Naive thymus-derived CD4-positive, alpha-beta T cell (primary cell): ENCODE results near the gene MAFG. TPM values are rescaled to one million over a fixed set of nuclear protein-coding genes. Genes with fewer than 3 reads are reported as not detected.
A peak's percentile ranks its signal among the peaks of the same experiment; 100 is the strongest.

Experiments
- ATAC-seq: fragments of 150-1000 bp; cut with Tn5 transposase; 2 replicates; pipeline ENCODE4 v1.10.0; 2021; ENCODE audit warnings: mild to moderate bottlenecking, moderate library complexity
- CTCF ChIA-PET: fragments of 350-600 bp; sonication (Branson Sonifier 250); formaldehyde crosslinking; loops from one replicate; lab custom pipeline; 2021; ENCODE audit warnings: antibody characterized with exemption; lab: Charles Lee
- POLR2A ChIA-PET: fragments of 350-600 bp; sonication (Branson Sonifier 250); formaldehyde crosslinking; loops from one replicate; lab custom pipeline; 2021; ENCODE audit warnings: antibody characterized with exemption, inconsistent platforms; lab: Charles Lee
- DNase-seq, 9 donors: peaks; one replicate each; pipeline versions ENCODE4 v3.0.0 to v3.0.0-alpha.2; 2020 to 2022; ENCODE audit warnings: mixed read lengths in 1 of 9
- H3K27ac ChIP-seq: one replicate; pipeline ENCODE4 v1.7.0; 2013; ENCODE audit warnings: mild to moderate bottlenecking, low read depth, low read length, moderate library complexity
- H3K27me3 ChIP-seq, 2 donors: one replicate each; pipeline ENCODE4 v1.7.0; 2013; ENCODE audit warnings: low read length in 2 of 2, mild to moderate bottlenecking in 2 of 2, moderate library complexity in 2 of 2; ENCODE audit not compliant: control insufficient read depth in 2 of 2, insufficient read depth in 2 of 2
- H3K36me3 ChIP-seq, 3 experiments: 1 replicate in 2 of 3; 2 replicates in 1 of 3; pipeline ENCODE4 v1.7.0; 2013; ENCODE audit warnings: low read length in 3 of 3, mild to moderate bottlenecking in 3 of 3, moderate library complexity in 1 of 3; ENCODE audit not compliant: insufficient read depth in 3 of 3, control insufficient read depth in 2 of 3
- H3K4me1 ChIP-seq, 2 donors: one replicate each; pipeline ENCODE4 v1.7.0; 2013; ENCODE audit warnings: low read length in 2 of 2, mild to moderate bottlenecking in 2 of 2, moderate library complexity in 1 of 2; ENCODE audit not compliant: control insufficient read depth in 2 of 2, insufficient read depth in 2 of 2
- H3K4me3 ChIP-seq: 2 replicates; pipeline ENCODE4 v1.7.0; 2013; ENCODE audit warnings: mild to moderate bottlenecking, low read length
- H3K9me3 ChIP-seq, 3 experiments: 1 replicate in 2 of 3; 2 replicates in 1 of 3; pipeline ENCODE4 v1.7.0; 2013; ENCODE audit warnings: low read length in 3 of 3; ENCODE audit not compliant: control insufficient read depth in 2 of 3
- H3K27ac Mint-ChIP-seq, 9 donors: one replicate each; pipeline ENCODE4 v1.8.0; 2020 to 2022; ENCODE audit warnings: mixed read lengths in 9 of 9, mild to moderate bottlenecking in 8 of 9, moderate library complexity in 5 of 9, inconsistent platforms in 2 of 9
- H3K27me3 Mint-ChIP-seq, 5 donors: one replicate each; pipeline ENCODE4 v1.8.0; 2021 to 2022; ENCODE audit warnings: mixed read lengths in 5 of 5, mild to moderate bottlenecking in 1 of 5
- H3K36me3 Mint-ChIP-seq, 5 donors: one replicate each; pipeline ENCODE4 v1.8.0; 2020 to 2022; ENCODE audit warnings: mixed read lengths in 5 of 5, mild to moderate bottlenecking in 3 of 5, inconsistent platforms in 1 of 5
- H3K4me1 Mint-ChIP-seq, 7 donors: one replicate each; pipeline ENCODE4 v1.8.0; 2020 to 2022; ENCODE audit warnings: mixed read lengths in 7 of 7, mild to moderate bottlenecking in 3 of 7, inconsistent platforms in 1 of 7
- H3K4me3 Mint-ChIP-seq, 10 donors: one replicate each; pipeline ENCODE4 v1.8.0; 2020 to 2022; ENCODE audit warnings: mild to moderate bottlenecking in 10 of 10, mixed read lengths in 10 of 10, moderate library complexity in 6 of 10, inconsistent platforms in 2 of 10
- H3K9me3 Mint-ChIP-seq, 11 donors: one replicate each; pipeline ENCODE4 v1.8.0; 2020 to 2022; ENCODE audit warnings: mixed read lengths in 11 of 11, mild to moderate bottlenecking in 4 of 11, inconsistent platforms in 1 of 11, moderate library complexity in 1 of 11
- intact Hi-C, 2 donors: fragments of 100-400 bp; cut with micrococcal nuclease; formaldehyde crosslinking; loops; one replicate each; pipeline ENCODE4 v1.15.1; 2023
- polyA plus RNA-seq, 2 donors: library from polyadenylated mRNA; unstranded; fragments of 300-500 nt; fragmentation: Illumina TruSeq; gene quantifications; one replicate each; pipeline ENCODE4 v1.2.3, GENCODE V29; 2021
- total RNA-seq, 6 experiments: library from RNA in 5 of 6; stranded (reverse) in 5 of 6; gene quantifications; 1 replicate in 5 of 6; 2 replicates in 1 of 6; pipeline ENCODE4 v1.2.3 and lab custom pipeline; 2021 to 2026

The MAFG gene
- total and polyA plus RNA-seq, 7 experiments from 2014 or later = 2.4 to 28.1 (median 16.0) TPM

DNA sequence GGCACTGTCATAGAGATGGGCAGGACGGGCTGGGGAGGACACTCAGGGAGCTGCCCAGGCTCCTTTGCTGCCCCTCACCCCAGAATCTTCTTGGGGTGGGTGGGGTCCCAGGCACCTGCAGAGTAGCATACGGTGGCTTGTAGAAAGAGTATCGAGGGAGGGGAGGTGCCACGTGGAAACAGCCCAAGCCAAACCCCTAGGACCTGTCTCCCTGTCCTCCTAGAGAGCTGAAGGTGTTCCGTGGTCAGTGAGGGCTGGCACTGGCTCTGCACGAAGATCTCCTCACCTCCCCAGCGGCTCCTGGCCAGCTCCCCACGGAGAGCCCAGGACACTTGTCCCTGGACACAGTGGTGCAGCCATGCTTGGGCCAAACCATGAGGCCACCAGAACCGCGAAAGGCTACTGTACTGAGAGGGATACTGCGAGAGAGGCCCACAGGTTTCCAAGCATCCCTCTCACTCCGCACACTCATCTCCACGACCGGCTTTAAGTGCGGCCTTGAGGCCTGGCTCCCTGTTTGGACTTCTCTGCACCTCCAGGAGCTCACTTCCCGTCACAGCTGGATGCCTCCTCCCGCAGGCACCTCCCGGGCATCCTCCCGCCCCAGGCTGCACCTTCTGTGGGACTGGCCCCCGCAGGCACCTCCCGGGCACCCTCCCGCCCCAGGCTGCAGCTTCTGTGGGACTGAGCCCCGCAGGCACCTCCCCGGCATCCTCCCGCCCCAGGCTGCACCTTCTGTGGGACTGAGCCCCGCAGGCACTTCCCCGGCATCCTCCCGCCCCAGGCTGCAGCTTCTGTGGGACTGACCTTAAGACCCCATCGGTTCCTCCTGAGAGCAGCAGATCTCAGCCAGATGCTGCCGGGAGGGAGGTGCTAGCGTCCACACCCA, 2.0 kb upstream of the MAFG start:
- Histone ChIP-seq H3K4me3 (no peak overlapping the region), H3K4me1 (peaks cover 10 to 29% of the 10 kb centered on the region in 2 donors), H3K27me3 (peaks cover 0 to 13% of the 10 kb centered on the region in 2 donors), H3K36me3 (no peaks in the 10 kb centered on the region), H3K9me3 (no peaks in the 10 kb centered on the region), H3K27ac (no peak overlapping the region)
- Mint-ChIP-seq H3K27ac (no peak overlapping the region), H3K36me3 (no peaks in the 10 kb centered on the region), H3K4me3 (peak overlapping the region in 7 of 10 donors; percentile 36 to 76 (median 54)), H3K27me3 (peaks cover 0 to 18% (median 0%) of the 10 kb centered on the region in 5 donors), H3K9me3 (no peaks in the 10 kb centered on the region), H3K4me1 (peaks cover 9 to 22% (median 17%) of the 10 kb centered on the region in 7 donors)
- POLR2A ChIA-PET = interaction anchor here (0.8 to 1.5 kb wide), 4 partner anchors 19 to 528 kb away, joined by 3 to 4 read pairs (median 4); no protein-coding TSS in a partner anchor
- intact Hi-C loops = loop anchor here (5.0 kb wide), 4 partner anchors 37 to 1667 kb away; partner anchors contain the start of genes ARHGDIA (in 2 of the 2), ALYREF (in 1 of the 2), ANAPC11 (in 1 of the 2) and RNF213 (in 1 of the 2)
- no peak for ATAC-seq
- CTCF ChIA-PET = interaction anchor here (1.0 kb wide), 1 partner anchor 8 kb away, joined by 4 read pairs; no protein-coding TSS in a partner anchor
- DNase-seq = no peak

GRCh38 chr17:81928544-81929252, 1.2 kb upstream of the MAFG start:
- ATAC-seq (no peak), DNase-seq (no peak)
- Histone ChIP-seq H3K27ac (no peak overlapping the region), H3K9me3 (no peaks in the 10 kb centered on the region), H3K27me3 (peaks cover 0 to 13% of the 10 kb centered on the region in 2 donors), H3K4me3 (peak overlapping the region; percentile 52), H3K36me3 (no peaks in the 10 kb centered on the region), H3K4me1 (peaks cover 10 to 31% of the 10 kb centered on the region in 2 donors)
- Mint-ChIP-seq H3K27me3 (peaks cover 0 to 18% (median 0%) of the 10 kb centered on the region in 5 donors), H3K4me3 (peak overlapping the region in 9 of 10 donors; percentile 36 to 76 (median 61)), H3K9me3 (no peaks in the 10 kb centered on the region), H3K36me3 (no peaks in the 10 kb centered on the region), H3K27ac (peak overlapping the region in 2 of 9 donors; percentile 15 to 23), H3K4me1 (peaks cover 9 to 29% (median 20%) of the 10 kb centered on the region in 7 donors)
- ChIA-PET POLR2A (interaction anchor here (0.8 to 3.3 kb wide), 6 partner anchors 15 to 70 kb away, joined by 3 to 23 read pairs (median 4); no protein-coding TSS in a partner anchor), CTCF (interaction anchor here (0.6 to 1.0 kb wide), 2 partner anchors 9 to 41 kb away, joined by 3 to 4 read pairs; no protein-coding TSS in a partner anchor)
- intact Hi-C loops = loop anchor here (5.0 kb wide), 4 partner anchors 36 to 1666 kb away; partner anchors contain the start of genes ARHGDIA (in 2 of the 2), ALYREF (in 1 of the 2), ANAPC11 (in 1 of the 2) and RNF213 (in 1 of the 2)

- Mint-ChIP-seq H3K27ac (peak overlapping the region in 1 of 9 donors; percentile 86), H3K27me3 (peaks cover 0 to 18% (median 0%) of the 10 kb centered on the region in 5 donors), H3K9me3 (no peaks in the 10 kb centered on the region), H3K4me1 (peaks cover 9 to 31% (median 21%) of the 10 kb centered on the region in 7 donors), H3K4me3 (peak overlapping the region in 9 of 10 donors; percentile 58 to 86 (median 76)), H3K36me3 (no peaks in the 10 kb centered on the region)
- ChIA-PET CTCF (no interaction called here), POLR2A (interaction anchor here (0.5 to 3.3 kb wide), 9 partner anchors 10 to 97 kb away, joined by 3 to 23 read pairs (median 5); partner anchors contain the start of genes CENPX and LRRC45)
- peak overlapping the region; percentile 58 for H3K4me3 ChIP-seq
- H3K27ac ChIP-seq = peak overlapping the region; percentile 71
- H3K27me3 ChIP-seq = peaks cover 0 to 13% of the 10 kb centered on the region in 2 donors
- intact Hi-C loops = loop anchor here (1.0 to 5.0 kb wide), 8 partner anchors 9 to 1665 kb away; partner anchors contain the start of genes ARHGDIA (in 2 of the 2), PCYT2 (in 2 of the 2), PYCR1 (in 2 of the 2) and ALYREF (in 1 of the 2)
- H3K4me1 ChIP-seq = peaks cover 10 to 31% of the 10 kb centered on the region in 2 donors
- peak; percentile 39 for ATAC-seq
- no peaks in the 10 kb centered on the region for H3K9me3 ChIP-seq
- peaks cover 0 to 1% (median 0%) of the 10 kb centered on the region in 3 experiments for H3K36me3 ChIP-seq
- peak in 1 of 9 donors; percentile 55 for DNase-seq
These were observed 333 bp downstream of the MAFG start for GRCh38 chr17:81927152-81927652.

GRCh38 chr17:81926451-81927151, 934 bp downstream of the MAFG start:
- Mint-ChIP-seq H3K4me1 (peaks cover 9 to 32% (median 21%) of the 10 kb centered on the region in 7 donors), H3K4me3 (peak overlapping the region; percentile 77 to 91 (median 84)), H3K36me3 (no peaks in the 10 kb centered on the region), H3K27me3 (peaks cover 0 to 12% (median 0%) of the 10 kb centered on the region in 5 donors), H3K9me3 (no peaks in the 10 kb centered on the region), H3K27ac (peak overlapping the region; percentile 69 to 95 (median 88))
- no peaks in the 10 kb centered on the region for H3K9me3 ChIP-seq
- DNase-seq (peak in 8 of 9 donors; percentile 37 to 65 (median 48)), ATAC-seq (peak; percentile 33)
- peak overlapping the region; percentile 71 for H3K27ac ChIP-seq
- H3K36me3 ChIP-seq = peaks cover 0 to 5% (median 0%) of the 10 kb centered on the region in 3 experiments
- H3K27me3 ChIP-seq = peaks cover 0 to 13% of the 10 kb centered on the region in 2 donors
- ChIA-PET CTCF (interaction anchor here (1.2 kb wide), 1 partner anchor 9 kb away, joined by 4 read pairs; no protein-coding TSS in a partner anchor), POLR2A (interaction anchor here (0.5 to 3.3 kb wide), 10 partner anchors 9 to 193 kb away, joined by 3 to 23 read pairs (median 5); partner anchors contain the start of genes CENPX and LRRC45)
- H3K4me3 ChIP-seq = peak overlapping the region; percentile 58
- H3K4me1 ChIP-seq = peaks cover 10 to 31% of the 10 kb centered on the region in 2 donors
- intact Hi-C loops = loop anchor here (1.0 to 5.0 kb wide), 8 partner anchors 8 to 1664 kb away; partner anchors contain the start of genes ARHGDIA (in 2 of the 2), PCYT2 (in 2 of the 2), PYCR1 (in 2 of the 2) and SIRT7 (in 2 of the 2)

DNA sequence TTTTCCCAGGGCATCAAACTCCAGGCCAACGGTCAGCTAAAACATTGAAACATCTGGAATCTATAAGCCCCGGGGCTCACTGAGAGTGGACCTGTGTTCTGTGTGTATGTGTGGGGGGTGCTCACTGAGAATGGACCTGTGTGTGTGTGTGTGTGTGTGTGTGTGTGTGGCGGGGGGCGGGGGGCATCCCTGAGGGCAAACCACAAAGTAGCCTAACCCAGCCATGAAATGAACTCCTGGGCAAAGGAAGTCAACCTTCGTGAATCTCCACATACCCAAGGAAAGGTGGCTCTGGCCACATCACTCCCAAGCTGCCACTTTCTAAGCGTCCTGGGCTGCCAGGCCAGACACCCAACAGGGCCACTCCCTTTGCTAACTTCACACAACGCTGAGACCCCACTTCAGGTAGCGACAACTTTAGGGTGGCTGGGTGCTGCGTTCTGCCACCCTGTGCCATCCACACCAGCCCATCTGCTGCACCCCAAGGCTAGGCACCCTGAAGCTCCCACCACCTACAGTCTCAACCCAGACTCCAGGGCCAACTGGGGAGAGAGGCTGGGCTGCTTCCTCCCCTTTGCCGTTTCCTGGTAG, 1.6 kb downstream of the MAFG start:
- H3K27me3 Mint-ChIP-seq = peaks cover 0 to 9% (median 0%) of the 10 kb centered on the region in 5 donors
- H3K4me3 Mint-ChIP-seq = peak overlapping the region; percentile 77 to 91 (median 84)
- POLR2A ChIA-PET = interaction anchor here (0.9 to 3.3 kb wide), 10 partner anchors 9 to 97 kb away, joined by 3 to 23 read pairs (median 5); partner anchors contain the start of genes CENPX and LRRC45
- H3K27ac Mint-ChIP-seq = peak overlapping the region; percentile 69 to 95 (median 88)
- peaks cover 0 to 3% (median 0%) of the 10 kb centered on the region in 5 donors for H3K36me3 Mint-ChIP-seq
- Histone ChIP-seq H3K4me1 (peaks cover 10 to 31% of the 10 kb centered on the region in 2 donors), H3K27ac (peak overlapping the region; percentile 71), H3K9me3 (no peaks in the 10 kb centered on the region), H3K27me3 (peaks cover 0 to 13% of the 10 kb centered on the region in 2 donors), H3K36me3 (peaks cover 0 to 8% (median 0%) of the 10 kb centered on the region in 3 experiments), H3K4me3 (peak overlapping the region; percentile 58)
- CTCF ChIA-PET = interaction anchor here (0.6 to 1.2 kb wide), 2 partner anchors 9 to 295 kb away, joined by 4 read pairs; no protein-coding TSS in a partner anchor
- intact Hi-C loops = loop anchor here (1.0 to 5.0 kb wide), 6 partner anchors 8 to 1664 kb away; partner anchors contain the start of genes ARHGDIA (in 2 of the 2), PCYT2 (in 2 of the 2), ALYREF (in 1 of the 2) and ANAPC11 (in 1 of the 2)
- H3K9me3 Mint-ChIP-seq = no peaks in the 10 kb centered on the region
- ATAC-seq = no peak
- no peak for DNase-seq
- peaks cover 9 to 32% (median 21%) of the 10 kb centered on the region in 7 donors for H3K4me1 Mint-ChIP-seq
